HG03378 (cell line): ENCODE measurements around the gene DUSP15.
A peak's percentile ranks its signal among the peaks of the same experiment; 100 is the strongest.
"Not testable (repeated sequence)": the region's sequence is repeated elsewhere in the genome, so short reads cannot be mapped to it uniquely, and the experiment has no call there.

ENCODE experiments used
- ATAC-seq: cut with Tn5 transposase; IDR thresholded peaks from one replicate; pipeline ENCODE4 v1.9.1; 2021; ENCODE audit warnings: mild to moderate bottlenecking, moderate library complexity; ENCODE audit not compliant: unreplicated experiment

DUSP15 gene

GRCh38 chr20:31840906-31841816, 29.2 kb downstream of the DUSP15 start:
- ATAC-seq: no peak

- ATAC-seq: no peak
Measured at GRCh38 chr20:31839782-31840487, 30.4 kb downstream of the DUSP15 start.

GRCh38 chr20:31838646-31839292, 31.6 kb downstream of the DUSP15 start:
- no peak for ATAC-seq

- no peak for ATAC-seq
Measured at GRCh38 chr20:31837896-31838397, 32.4 kb downstream of the DUSP15 start.

GRCh38 chr20:31836853-31837608, 33.3 kb downstream of the DUSP15 start:
- no peak for ATAC-seq

GRCh38 chr20:31835977-31836852, 34.1 kb downstream of the DUSP15 start:
- ATAC-seq: peak; percentile 73

- peak; percentile 6 for ATAC-seq
Measured at GRCh38 chr20:31835554-31835953, 34.8 kb downstream of the DUSP15 start.

- no peak for ATAC-seq
Measured at GRCh38 chr20:31833931-31834521, 36.3 kb downstream of the DUSP15 start.

- ATAC-seq: no peak
Measured at GRCh38 chr20:31833130-31833930, 37.0 kb downstream of the DUSP15 start.

GRCh38 chr20:31831771-31832306, 38.5 kb downstream of the DUSP15 start:
- ATAC-seq: no peak

- ATAC-seq: no peak
Measured at GRCh38 chr20:31831211-31831610, 39.1 kb downstream of the DUSP15 start.

GRCh38 chr20:31830406-31830981, 39.8 kb downstream of the DUSP15 start:
- ATAC-seq: no peak

- no peak for ATAC-seq
Measured at GRCh38 chr20:31829731-31830130, 40.6 kb downstream of the DUSP15 start.

- ATAC-seq: not testable (repeated sequence)
Measured at GRCh38 chr20:31828016-31828415, 42.3 kb downstream of the DUSP15 start.

GRCh38 chr20:31827059-31827458, 43.3 kb downstream of the DUSP15 start:
- ATAC-seq: no peak

- ATAC-seq: no peak
Measured at GRCh38 chr20:31826074-31826473, 44.3 kb downstream of the DUSP15 start.

- ATAC-seq: no peak
Measured at GRCh38 chr20:31824554-31825313, 45.6 kb downstream of the DUSP15 start.
